GM18499 (cell line): ENCODE measurements around the gene PRAC2.

Experiments
- ATAC-seq: cut with Tn5 transposase; IDR thresholded peaks from one replicate; pipeline ENCODE4 v1.9.1; 2021; ENCODE audit warnings: moderate number of reproducible peaks; ENCODE audit not compliant: insufficient read depth, unreplicated experiment

PRAC2 gene

DNA sequence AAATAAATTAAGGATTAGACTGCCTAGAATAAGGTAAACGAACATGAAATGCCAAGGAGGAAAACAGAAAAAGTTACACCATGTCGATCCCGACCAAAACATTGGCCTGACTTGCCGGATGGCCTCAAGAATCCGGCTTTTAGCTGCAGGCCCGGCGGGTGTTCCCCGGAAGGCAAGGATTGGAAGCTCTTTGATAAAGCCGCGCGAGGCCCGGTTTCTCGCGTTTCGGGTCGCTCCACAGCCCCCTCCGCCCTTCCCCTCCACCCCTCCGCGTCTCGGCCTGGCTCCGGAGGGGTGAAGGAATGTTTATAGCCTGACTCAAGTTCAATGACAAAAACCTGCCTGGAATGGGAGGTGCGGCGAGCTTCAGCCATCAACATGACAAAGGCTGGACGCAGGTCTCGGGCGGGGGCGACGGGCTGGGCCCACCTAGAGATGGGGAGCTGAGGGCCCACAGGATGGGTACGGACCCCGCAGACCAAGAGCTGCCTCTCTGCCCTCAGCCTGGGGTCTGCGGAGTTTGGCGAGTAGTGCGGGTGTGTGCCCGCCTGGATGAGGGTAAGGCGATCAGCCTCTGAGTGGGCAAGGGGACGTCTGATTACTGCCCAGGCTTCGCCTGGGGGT is 3.2 kb upstream of the PRAC2 start:
- ATAC-seq = no peak

DNA sequence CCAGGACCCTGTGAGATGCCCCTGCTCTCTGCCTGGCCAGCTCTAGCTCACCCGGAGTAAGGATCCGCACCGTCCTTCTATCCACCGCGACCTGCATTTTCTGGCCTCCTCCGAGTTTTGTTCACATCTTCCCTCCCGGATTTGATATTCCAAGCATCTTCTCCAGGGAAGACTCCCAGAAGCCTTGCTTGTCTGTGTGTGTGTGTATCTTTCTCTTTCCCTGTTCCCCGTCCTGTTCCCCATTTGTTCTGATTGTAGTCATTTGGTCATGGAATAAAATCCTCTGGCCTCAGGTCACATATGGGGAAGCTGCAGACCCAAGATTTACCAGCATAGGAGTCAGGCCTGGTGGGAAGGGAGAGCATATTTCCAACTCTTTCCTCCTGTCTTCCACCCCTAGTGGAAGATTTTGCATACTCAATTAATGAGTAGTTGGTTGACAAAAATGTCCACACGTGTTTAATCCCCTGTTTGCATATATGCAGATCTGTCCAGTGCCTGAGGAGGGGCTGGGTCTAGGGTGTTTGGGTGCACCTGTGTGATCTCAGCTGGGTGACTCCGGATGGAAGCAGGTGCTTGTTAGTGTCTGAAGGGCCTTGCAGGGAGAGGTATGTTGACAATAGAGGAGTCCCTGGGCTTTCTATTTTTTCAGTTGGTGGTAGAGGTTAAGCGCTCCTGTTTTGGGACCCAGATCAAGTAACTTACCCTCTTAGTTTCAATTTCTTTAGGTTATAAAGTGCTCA is 2.5 kb upstream of the PRAC2 start:
- ATAC-seq = no peak

DNA sequence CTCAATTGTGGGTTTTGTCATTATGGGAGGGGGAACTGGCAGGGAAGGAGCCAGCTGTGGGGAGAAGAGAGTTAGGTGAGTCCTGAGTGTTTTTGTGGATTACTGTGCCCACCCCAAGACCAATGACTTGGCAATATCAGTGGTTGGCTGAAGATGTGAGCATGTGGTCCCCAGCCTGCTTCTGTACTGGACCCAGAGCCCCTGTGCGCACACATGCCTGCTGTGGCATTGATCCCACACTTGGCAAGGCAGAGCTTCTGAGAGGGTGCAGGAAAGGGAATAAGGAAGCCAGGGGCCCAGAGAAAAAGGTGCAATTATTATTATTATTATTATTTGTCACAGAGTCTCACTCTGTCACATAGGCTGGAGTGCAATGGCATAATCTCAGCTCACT is 2.0 kb upstream of the PRAC2 start:
- no peak for ATAC-seq

DNA sequence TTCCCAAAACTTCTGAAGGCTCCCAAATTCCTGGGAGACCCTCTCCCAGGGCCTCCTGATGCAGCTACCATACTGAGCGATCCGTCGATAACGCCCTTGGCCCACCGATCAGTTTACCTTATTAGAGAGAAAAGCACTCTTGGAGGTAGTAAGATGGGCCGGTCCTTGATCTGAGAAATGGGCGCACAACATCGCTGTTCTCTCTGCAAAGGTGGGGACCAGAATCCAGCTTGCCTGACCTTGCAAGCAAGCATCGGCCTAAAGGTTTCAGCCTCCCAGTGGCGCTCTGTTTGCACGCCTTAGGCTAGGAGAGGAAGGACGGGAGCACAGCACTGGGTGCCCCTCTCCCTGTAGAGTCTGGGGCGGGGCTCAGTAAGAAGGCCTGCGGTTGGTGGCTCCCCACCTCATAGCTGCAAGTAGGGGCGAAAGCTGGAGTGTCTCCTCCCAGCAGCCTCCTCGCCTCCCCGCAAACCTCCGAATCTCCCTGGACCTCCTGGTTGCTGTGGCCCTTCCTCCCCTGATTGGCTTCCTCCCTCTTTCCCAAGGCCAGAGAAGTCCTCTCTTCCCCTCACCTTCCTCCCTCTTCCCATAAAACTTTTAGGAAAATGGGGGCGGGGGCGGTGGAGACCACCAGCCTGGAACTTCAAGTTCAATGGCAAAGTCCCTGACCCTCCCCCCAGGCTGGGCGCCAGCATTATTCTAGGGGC is 631 bp upstream of the PRAC2 start, which contains the start of gene PRAC1:
Gene PRAC1 (minus strand): TSS at position 318 of the 707 bp plus-strand sequence. CDS start 126 bp downstream, at position 192.
- no peak for ATAC-seq

DNA sequence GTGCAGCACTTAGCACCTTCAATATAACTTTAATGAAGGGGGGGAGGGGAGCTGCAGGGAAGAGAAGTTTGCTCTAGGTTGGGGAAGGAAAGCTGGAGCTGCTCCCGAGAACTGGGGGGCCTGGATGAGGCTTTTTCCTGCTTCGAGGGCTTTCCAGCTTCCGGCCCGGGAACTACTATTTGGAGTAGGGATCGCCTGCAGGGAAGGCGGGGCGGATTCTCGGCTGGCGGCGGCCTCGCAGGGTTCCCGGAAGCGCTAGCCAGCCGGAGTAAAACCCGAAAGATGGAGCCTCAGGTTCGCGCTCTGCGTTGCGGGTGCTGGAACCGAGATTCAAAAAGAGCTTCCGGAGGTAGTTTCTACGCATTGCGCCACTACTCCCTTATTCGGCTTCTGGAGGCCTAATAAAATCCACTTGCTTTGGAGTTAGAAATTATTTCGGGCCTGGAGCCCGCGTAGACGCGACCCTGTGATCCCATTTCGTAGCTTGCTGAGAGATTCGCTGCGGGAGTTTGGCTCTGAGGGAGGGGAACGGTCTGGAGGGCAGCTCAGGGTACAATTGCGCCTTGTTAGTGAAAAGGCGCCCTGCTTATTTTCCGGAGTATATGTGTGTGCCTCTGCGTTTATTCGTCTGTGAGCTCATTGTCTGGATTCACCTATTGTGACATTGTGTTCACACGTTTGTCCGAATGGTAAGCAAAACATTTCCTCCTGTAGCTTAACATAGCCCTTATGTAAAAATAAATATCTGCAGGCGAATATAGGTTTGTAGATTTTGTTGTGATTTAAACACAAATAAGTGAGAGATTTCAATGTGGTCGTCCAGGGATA is 652 bp downstream of the PRAC2 start:
- ATAC-seq = no peak

DNA sequence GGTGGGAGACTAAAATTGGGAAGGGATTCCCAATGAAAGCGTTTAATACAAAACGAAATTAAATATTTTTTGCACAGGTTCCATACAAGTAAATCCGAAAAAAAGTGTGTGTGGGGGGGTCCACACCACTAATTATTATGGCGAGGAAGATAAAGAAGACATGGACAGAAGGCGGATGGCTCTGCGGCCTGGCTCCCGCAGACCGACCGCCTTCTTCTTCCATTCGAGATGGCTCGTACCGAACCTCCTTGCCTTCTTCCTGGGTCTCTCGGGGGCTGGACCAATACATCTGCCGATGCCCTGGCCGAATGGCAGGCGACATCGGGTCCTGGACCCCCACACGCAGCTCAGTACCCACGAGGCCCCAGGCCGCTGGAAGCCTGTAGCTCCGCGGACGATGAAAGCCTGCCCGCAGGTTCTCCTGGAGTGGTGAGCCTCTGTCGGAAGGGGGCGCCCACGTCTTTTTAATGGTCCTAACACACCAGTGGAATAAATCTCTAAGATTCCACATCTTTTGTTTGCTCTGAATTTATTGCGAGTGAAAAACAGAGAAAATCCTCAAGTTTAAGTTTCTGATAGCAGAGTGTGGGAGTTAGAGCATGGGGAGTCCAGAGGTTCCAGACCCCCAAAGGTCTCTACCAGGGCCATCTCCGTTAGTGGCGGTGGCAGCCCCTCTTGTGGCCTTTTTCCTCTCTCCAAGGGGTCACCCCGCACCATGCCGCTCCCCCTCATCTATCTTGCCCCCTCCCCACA is 1.4 kb downstream of the PRAC2 start:
- no peak for ATAC-seq

DNA sequence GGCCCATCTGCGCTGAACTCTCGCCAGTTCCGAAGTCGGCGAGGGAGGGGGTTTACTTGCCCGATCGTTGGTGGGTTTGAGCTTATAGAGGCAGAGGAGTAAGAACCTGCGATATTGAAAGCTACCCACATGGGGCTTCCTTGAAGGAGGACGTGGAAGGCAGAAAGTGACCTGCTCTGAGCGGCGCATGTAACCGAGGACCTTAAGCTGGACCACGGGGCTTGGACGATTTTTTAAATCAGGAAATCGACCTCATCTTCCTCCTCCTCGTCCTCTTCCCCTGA is 2.0 kb downstream of the PRAC2 start:
- ATAC-seq = no peak

DNA sequence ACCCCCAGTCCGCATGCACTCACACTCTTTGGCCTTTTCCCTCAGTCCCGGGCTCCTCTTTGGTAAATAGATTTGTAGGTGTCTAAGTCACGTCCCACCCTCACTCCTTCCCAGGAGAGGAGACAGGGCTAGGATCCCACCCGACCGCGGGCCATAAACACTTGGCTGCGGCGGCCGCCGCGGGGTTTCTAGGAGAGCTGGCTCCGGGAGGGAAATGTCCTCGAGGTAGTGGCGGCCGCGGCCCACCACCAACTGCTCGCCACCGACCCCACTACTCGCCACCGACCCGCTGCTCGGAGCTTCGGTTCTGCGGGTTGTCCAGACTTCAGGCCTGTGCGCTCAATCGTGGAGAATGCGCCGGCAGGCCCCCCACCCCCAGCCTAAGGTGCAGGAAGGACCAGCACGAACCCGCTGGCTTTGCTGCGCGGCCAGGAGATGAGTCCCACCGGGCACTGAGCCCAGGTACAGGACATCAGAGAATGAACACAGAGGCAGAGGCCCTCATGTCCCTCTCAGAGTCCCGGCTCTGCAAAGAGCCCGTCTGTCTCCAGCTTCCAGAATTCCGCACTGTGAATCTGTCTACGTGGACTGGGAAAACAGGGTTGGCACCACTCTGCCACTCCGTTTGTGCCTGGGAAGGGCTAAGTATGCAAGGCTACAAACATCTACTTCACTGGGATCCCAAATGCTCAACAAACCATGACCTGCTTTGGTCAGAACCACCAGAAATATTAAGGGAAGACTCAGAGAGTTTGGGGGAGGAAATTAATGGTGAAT is 2.5 kb downstream of the PRAC2 start:
- no peak for ATAC-seq

DNA sequence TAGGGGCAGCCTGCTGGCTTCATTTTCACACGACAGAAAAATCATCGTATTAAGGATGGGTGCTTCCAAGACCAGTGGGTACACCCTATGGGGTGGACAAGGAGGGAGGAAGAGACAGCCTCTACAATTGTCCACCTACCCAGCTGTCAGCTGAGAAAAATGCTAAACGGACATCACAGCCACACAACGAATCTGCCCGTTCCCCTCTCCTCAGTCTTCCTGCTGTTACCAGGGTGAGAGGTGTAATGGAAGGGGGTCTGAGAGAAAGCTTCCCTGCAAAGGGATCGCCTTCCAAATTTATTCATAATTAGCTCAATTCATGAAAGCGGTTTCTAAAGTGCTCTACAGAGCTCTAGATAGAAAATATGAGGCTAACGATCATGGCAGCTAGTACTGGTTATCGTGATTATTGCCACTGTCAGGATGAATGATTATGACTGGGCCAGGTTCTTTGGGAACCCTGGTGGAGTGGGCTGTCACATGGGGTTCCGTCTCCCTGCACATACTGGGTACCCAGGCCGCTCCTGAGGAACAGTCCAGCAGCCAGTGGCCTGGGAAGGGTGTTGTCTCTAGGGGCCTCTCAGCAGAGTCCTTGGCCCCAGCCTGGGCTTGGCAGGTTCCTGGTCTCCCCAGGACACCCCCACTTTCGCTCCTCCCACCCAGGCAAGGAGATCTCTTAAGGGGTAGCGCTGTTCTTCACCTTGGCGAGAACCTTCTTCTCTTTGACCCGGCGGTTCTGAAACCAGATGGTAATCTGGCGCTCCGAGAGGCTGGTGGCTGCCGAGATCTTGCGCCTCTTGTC is 3.3 kb downstream of the PRAC2 start:
- no peak for ATAC-seq

DNA sequence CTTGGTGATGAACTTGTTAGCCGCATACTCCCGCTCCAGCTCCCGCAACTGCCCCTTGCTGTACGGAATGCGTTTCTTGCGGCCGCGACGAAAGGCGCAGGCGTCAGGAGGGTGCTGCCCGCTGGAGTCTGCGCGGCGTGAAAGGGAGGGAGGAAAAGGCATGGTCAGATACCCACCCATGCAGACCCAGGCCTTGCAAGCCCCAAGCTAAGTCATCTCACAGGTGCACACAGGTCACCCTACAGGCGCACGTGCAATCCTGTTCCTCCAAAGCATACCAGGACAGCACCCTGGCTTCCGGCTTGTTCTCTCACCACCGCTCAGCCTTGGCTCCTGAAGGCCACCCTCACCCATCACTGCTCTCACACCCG is 3.9 kb downstream of the PRAC2 start:
- no peak for ATAC-seq

DNA sequence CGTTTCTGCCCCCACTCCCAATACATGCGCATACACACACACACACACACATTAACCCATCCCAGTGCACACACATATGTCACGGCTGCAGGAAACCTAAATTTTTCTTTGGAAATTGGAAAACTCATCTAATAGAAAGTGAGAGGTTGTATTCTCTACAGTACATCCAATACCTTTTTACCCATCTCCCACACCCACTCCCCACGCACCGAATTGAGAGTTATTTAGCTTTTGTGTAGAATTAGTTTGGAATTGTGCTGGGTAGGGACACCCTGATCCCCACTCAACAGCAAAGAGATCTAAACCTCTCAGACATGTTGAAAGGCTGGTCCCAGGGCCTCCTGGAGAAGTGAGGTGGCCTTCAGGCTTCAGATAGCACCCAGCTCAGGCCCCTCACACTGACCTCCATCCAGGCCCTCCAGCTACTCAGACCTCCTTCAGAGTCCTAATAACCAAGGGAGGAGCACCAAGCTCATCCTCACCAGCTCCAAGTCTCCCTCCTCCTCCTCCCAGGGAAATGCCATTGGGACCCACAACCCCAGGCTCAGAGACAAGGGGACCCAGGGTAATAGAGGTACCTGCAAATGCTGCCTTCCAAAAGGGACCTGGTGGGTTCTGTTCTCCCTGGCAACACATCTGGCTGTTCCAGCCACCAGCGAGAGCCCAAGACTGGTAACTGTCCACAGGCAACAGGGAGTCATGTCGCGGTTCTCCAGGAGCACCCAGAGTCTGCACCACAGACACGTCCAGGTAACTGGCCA is 4.6 kb downstream of the PRAC2 start:
- no peak for ATAC-seq

DNA sequence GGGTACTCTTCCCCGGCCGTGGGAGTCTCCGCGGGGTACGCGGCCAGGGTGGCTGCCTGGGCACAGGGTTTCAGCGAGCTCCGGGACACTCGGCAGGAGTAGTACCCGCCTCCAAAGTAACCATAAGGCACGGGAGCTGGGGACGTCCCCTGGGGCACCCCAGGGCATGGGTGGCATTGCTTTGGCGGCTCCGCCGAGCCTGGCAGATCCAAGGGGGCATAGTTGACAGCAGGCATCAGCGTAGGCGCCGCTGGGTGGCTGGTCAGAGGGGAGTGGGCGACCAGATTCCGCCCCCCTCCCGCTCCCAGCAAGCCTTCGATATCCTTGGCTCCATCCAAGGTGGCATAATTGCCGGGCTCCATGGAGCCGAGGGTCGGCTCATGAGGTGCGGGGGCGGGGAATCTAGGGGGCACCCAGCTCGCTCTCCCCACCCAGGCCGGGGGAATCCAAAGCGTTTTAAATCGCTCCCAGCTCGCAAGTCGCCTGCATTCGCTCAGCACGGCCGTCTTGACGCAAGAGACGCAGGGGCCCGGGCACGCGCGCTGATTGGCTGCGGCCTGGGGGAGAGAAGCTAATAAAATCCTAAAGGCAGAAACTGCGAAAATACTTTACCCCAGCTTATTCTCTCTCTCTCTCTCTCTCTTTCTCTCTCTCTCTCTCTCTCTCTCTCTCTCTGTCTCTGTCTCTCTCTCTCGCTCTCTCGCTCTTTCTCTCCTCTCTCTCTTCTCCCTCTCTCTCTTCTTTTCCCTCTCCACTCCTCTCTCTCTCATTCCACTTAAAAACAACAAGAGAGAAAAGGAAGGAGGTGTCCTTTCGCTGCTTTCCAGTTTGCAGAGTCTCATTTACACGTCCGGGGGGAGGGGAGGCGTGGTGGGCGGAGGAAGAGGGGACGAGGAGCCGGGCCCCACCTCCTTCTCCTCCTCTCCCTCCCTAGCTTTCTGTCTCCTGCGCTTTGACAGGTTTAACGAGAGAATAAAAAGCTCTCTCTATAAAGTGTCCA is 5.5 kb downstream of the PRAC2 start, which contains the start of gene HOXB13:
Gene HOXB13 (minus strand): TSS at position 519 of the 1,000 bp plus-strand sequence. CDS start 157 bp downstream, at position 362.
- ATAC-seq = no peak

DNA sequence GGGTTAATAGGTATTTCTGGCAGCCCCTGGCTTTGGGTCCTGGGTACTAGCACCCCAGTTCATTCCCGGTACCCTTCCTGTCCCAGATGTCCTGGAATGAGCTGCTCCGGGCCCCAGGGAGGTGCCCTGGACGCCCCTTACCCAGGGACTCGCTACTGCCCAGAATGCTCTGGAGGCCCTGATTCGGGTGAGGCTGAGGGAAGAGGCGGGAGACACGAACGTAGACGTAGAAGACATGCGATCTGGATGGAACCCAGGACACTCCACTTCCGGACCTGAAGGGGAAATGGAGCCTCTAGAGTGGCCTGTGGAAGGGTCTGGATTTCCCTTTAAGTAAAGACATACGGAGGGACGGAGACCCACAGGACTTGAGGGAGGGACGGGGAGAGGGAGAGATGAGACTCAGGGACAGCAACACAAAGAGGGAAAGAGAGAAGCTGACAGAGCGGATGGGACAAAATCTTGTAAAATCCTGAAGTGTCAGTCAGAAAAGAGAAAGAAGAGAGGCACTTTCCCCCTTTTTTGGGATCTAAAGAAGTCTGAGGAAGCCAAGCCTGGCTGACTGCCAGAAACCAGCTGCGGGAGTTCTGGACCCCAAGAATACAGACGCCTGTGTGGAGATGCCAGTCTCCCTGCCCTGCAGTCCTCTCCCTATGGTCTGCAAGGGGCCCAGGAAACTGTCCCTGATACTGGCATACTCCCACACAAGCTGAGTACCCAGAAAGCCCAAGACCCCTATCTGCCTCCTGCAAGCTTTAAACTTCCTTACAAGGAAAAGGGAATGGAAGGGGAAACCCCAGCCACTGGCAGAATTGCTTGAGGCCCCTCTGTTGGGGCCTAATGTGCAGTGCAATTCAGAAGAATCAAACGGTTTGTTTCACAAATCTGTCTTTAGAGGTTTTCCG is 6.6 kb downstream of the PRAC2 start:
- ATAC-seq = no peak

DNA sequence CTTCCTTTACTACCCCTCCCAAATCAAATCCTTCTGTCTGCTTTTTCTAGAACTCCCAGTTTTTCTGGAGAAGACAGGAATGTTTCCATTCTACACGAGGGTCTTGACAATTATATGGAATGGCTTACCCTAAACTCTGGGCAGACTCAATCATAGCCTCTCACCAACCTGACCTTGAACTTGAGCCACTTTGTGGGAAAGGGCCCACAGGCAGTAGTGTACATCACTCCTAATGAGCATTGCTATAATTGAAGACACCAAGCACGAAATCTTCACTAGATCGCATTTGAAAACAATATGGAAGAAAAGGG is 7.2 kb downstream of the PRAC2 start:
- no peak for ATAC-seq

DNA sequence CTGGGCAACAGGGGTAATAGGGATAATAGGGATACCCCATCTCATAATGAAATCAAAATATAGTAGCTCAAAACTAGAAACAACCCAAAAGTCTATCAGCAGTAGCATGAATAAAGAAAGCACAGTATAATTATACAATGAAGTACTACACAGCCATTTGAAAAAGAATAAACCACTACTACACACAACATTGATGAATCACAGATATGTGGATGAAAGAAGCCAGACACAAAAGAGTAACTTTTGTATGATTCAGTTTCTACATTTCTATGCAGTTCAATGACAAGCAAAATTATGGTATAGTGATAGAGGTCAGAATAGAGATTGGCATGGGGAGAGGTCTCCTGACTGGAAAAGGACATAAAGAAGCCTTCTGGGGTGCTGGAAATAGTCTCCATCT is 8.4 kb downstream of the PRAC2 start:
- ATAC-seq = no peak
